Measurements from ENCODE around the gene EXOC3L1.
A peak's percentile ranks its signal among the peaks of the same experiment; 100 is the strongest.

Gene EXOC3L1

GRCh38 chr16:67199011-67199807, 9.3 kb upstream of the EXOC3L1 start, which contains the start of gene ELMO3:
ELMO3 (plus strand) TSS chr16:67199131; CDS start chr16:67199327, 196 bp downstream.
- DNase-seq (ENCODE audit: extremely low read depth in 1 of 2, low read depth in 1 of 2) = no peak

DNA sequence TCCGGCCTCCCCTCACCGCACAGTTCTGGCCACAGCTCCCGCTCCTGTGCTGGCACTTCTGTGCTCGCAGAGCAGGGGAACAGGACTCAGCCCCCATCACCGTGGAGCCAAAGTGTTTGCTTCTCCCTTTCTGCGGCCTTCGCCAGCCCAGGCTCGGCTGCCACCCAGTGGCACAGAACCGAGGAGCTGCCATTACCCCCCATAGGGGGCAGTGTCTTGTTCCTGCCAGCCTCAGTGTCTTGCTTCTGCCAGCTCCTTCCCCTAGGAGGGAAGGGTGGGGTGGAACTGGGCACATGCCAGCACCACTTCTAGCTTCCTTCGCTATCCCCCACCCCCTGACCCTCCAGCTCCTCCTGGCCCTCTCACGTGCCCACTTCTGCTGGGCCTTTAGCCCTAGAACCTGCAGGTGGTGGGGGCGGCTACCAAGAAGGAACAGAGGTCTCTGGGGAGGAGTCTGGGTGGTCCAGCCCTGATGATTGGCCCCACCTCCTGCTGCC, 8.3 kb upstream of the EXOC3L1 start:
- no peak for DNase-seq (ENCODE audit: extremely low read depth in 1 of 2, low read depth in 1 of 2)

GRCh38 chr16:67197704-67198103, 7.8 kb upstream of the EXOC3L1 start:
- DNase-seq (ENCODE audit: extremely low read depth in 1 of 2, low read depth in 1 of 2) = no peak

- DNase-seq (ENCODE audit: extremely low read depth in 1 of 2, low read depth in 1 of 2) = no peak
Observed at GRCh38 chr16:67196881-67197280, 6.9 kb upstream of the EXOC3L1 start.

DNA sequence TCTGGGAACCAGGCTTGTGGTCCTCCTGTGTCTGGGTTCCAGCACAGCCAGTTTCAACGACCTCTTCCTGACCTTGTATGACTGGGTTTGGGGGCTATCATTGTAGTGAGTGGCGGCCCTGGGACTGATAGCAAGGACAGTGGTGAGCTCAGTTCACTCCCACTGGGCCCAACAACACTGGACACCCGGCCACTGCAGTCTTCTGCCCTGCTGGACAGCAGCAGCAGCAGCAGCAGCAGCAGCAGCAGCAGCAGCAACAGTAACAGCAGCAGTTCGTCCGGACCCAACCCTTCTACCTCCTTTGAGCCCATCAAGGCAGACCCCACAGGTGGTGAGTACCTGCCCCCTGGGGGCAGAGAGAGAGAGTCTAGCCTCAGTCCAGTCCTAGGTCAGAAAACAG, 5.7 kb upstream of the EXOC3L1 start:
- DNase-seq (ENCODE audit: extremely low read depth in 1 of 2, low read depth in 1 of 2) = no peak

- no peak for DNase-seq (ENCODE audit: extremely low read depth in 1 of 2, low read depth in 1 of 2)
Observed at GRCh38 chr16:67194260-67194659, 4.3 kb upstream of the EXOC3L1 start.

DNA sequence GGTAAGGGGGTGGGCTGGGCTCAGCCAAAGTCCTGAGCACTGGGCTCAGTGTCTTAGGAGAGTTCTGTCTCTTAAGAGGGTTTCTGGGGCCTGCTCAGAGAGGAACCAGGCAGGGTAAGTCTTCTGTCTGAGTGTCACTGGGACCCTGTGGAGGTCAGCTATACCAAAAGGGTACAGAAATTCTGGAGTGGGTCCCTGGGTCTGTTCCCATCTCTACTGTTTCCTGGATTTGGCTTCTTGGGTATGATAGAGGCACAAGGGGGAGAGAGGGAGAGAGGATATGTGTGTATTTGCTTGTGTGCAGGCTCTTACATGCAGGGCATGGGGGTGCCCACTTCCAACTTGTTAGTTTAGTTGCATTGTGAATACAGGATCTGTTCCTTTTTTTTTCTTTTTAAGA, 3.6 kb upstream of the EXOC3L1 start:
- no peak for DNase-seq (ENCODE audit: extremely low read depth in 1 of 2, low read depth in 1 of 2)

DNA sequence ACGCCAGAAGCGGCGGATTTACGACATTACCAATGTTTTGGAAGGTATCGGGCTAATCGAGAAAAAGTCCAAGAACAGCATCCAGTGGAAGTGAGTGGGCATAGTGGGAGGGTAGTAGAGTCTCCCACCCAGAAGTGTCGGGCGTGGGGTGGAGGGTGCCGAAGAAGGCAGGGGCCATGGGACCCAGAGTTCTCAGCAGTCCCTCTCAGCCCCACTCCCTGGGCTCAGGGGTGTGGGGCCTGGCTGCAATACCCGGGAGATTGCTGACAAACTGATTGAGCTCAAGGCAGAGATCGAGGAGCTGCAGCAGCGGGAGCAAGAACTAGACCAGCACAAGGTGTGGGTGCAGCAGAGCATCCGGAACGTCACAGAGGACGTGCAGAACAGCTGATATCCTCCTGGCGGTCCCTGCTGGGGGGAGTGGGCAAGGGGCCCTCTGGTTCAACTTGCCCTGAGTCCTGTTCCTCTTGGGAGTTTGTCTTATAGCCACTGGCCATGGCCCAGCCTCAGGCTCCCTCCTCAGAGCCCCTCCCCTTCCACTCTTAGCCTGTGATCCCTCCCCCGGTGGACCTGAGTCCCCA, 2.9 kb upstream of the EXOC3L1 start:
- no peak for DNase-seq (ENCODE audit: extremely low read depth in 1 of 2, low read depth in 1 of 2)

- DNase-seq (ENCODE audit: extremely low read depth in 1 of 2, low read depth in 1 of 2) = peak; percentile 84
Observed at GRCh38 chr16:67191995-67192681, 2.2 kb upstream of the EXOC3L1 start, which contains the start of gene E2F4. E2F4 (plus strand) TSS chr16:67192155; CDS start chr16:67192228, 73 bp downstream.

DNA sequence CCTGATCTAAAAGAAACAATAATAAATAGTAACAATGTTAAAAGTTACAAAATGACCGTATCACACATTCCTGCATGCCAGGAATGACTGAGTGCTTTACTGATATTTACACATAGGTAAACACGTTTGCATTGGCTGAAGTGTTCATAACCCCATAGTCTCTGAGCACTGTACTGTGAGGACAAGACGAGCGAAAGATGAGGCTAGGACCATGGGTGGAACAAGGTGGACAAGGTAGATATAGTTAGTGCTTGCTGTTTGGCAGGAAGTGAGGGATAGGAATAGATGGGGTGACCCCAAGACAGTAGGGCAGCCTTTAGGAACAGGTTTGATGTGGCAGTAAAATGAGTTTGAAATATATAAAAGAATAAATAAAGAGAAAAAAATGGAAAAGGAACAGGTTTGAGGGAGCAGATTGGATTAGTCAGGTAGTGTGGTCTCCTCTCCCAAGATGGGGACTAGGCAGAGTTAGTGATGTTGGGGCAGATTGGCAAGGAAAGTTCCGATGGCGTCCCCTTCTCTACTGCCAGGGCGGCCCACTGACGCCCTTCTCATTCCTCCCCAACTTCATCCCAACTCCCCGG, 1.6 kb upstream of the EXOC3L1 start:
- DNase-seq (ENCODE audit: extremely low read depth in 1 of 2, low read depth in 1 of 2) = no peak

DNA sequence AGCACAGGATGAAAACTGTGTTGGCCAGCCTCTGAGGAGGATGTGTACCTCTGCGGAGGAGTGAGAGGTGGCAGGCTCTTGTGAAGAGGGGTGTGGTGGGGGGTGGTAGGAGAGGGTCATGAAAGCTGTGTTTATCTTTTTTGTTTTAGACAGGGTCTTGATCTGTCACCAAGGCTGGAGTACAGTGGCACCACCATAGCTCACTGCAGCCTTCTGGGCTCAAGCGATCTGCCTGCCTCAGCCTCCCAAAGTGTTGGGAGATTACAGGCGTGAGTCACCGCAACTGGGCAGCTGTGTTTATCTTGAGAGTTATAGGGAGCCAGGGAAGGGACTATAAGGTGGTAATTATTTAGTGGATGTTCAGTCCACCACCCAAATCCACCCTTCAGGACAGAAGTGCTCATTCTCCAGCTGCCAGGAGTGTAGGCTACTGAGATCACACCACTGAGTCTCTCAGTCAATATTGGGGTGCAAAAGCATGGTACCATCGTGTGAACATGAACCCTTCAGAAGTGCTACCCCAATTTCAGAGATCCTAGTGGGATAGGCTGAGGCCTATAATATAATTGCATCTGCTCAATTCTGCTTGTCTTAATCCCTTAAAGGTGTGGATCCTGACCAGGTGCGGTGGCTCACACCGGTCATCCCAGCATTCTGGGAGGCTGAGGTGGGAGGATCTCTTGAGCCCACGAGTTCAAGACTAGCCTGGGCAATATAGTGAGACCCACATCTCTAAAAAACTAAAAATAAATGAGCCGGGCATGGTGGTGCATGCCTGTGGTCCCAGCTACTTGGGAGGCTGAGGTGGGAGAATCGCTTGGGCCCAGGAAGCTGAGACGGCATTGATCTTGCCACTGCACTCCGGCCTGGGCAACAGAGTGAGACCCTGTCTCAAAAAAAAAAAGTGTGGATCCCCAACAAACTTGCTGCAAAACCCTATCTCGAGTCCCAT, 788 bp upstream of the EXOC3L1 start:
- DNase-seq (ENCODE audit: extremely low read depth in 1 of 2, low read depth in 1 of 2) = no peak

- no peak for DNase-seq (ENCODE audit: extremely low read depth in 1 of 2, low read depth in 1 of 2)
Observed at GRCh38 chr16:67188798-67189197, 1.1 kb downstream of the EXOC3L1 start.

DNA sequence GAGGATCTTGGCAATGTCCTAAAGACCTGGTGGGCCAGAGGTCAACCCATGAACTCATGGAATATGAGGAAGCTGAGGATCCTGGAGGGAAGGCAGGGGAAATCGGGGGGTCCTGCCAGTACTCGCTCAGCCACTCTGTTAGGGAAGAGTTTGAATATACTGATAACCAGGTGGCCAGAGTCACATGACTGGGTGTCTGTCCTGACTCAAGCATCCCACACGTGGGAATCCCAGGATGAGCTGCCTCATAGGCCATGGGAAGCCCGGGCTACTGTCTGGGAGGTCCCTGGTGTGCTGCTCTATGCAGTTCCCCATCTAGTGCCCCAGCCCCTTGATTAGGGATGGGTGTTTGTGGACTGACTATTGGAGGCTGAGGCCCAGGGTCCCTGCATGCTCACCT, 1.6 kb downstream of the EXOC3L1 start:
- DNase-seq (ENCODE audit: extremely low read depth in 1 of 2, low read depth in 1 of 2) = no peak

DNA sequence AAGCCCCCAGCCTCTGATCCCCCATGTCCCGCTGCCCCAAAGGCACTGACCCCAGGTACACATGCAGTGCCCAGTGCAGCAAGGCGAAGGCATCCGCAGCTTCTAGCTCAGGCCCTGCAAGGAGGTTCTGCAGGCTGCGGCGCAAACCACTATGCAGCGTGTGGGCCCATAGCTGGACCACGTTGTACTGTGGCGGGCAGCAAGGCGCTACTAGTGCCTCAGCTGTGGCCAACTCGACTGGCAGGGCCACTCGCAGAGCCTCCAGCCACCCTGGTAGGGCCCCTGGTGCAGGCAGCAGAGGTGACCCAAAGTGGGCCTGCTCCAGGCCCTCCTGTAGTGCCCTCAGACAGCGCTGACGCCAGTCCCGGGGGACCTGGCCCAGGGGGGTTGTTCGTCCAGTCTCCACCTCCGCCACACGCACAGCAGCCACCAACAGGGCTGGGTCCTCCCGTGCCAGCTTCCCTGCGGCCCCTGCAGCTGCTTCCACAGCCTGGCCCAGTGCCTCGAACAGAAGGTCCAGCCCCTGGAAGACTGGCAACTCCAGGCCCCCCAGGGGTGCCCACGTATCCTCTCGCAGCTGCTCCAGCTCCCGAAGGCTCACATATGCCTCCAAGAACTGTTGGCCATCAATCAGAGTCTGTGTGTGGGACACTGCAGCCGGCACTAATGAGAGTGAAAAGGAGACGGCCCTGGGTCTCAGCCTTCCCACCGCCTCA, 2.6 kb downstream of the EXOC3L1 start:
- no peak for DNase-seq (ENCODE audit: extremely low read depth in 1 of 2, low read depth in 1 of 2)

DNA sequence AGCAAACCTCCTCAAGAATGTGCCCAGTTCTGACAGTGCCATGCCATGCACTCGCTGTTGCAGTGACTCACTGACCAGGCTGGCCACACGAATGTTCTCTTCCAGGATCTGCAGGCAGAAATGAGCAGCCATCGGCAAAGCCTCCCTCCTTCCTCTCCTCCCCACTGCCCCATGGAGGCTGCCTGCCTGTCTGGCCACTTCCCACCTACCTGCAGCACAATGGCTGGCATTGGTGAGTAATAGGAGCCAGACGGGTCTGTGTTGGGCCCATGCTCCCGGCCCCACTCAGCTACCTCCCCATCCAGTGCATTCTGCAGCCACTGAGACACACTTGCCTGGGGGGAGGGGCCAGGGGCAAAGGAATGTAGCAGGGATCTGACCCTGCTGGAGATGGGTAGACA, 3.4 kb downstream of the EXOC3L1 start:
- no peak for DNase-seq (ENCODE audit: extremely low read depth in 1 of 2, low read depth in 1 of 2)

DNA sequence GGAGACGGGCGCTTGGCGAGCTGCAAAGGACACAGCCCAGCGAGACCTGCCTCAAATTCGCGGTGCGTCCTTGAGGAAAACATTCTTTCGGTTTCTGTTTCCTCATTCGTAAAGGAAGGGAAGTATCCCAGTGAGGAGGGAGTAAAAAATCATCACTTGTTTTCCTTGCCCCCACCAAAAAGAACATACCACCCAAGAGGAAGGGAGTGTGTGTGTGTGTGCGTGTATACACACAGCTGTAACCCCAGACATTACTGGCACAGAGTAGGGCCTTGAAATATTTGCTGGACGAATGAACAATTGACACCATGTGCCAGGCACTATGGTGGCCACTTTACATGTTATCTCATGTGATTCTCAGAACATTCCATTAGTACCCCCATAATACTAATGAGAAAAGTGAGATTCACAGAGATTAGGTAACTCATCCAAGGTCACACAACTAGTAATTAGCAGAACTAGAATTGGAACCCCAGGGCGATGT, 4.2 kb downstream of the EXOC3L1 start:
- DNase-seq (ENCODE audit: extremely low read depth in 1 of 2, low read depth in 1 of 2) = no peak

GRCh38 chr16:67184995-67185650, 4.8 kb downstream of the EXOC3L1 start:
- peak; percentile 62 to 77 for DNase-seq (ENCODE audit: extremely low read depth in 1 of 2, low read depth in 1 of 2)

DNA sequence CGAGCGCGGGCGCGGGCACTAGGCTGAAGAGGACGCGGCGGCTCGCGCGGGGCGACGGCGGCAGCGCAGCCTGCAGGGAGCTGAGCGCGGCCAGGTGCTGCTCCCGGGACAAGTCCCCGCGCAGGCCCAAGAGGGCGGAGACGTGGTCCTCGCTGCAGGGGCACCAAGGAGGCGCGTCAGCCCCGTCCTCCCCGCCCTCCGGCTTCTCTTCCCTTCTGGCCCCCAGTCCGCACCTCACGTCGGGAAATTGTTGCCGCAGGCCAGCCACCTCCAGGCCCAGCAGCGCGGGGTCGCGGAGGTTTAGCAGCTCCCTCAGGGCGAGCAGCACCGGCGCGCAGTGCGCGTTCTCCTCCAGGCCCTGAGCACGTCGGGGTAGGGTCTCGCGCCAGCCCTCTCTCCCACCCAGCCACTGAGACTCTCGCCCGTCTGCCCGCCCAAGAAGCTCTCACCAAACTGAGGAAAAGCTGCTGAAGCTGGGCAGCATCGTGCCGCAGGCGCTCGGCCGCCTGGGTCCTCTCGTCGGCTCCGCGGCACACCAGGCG, 5.4 kb downstream of the EXOC3L1 start:
- no peak for DNase-seq (ENCODE audit: extremely low read depth in 1 of 2, low read depth in 1 of 2)
